Erythroblast (primary cell): ENCODE results near the gene SCYL1.

Experiments used
- GATA1 ChIP-seq: IDR thresholded peaks from 2 replicates; pipeline ENCODE4 v1.6.1; 2011; ENCODE audit warnings: low read depth, mild to moderate bottlenecking, control low read depth, low read length, moderate library complexity
- POLR2A ChIP-seq: IDR thresholded peaks from 2 replicates; pipeline ENCODE4 v1.6.1; 2011; ENCODE audit warnings: mild to moderate bottlenecking, low read length

GRCh38 chr11:65577756-65578109 is 52.9 kb downstream of the SCYL1 start:
- TF ChIP-seq POLR2A = no peak
- TF ChIP-seq GATA1 = no peak
